H1 (cell line): Measurements from ENCODE around the gene RASGRP4.

Experiments
- CREB1 ChIP-seq: IDR thresholded peaks from 2 replicates; pipeline ENCODE4 v1.6.1; 2012; ENCODE audit warnings: inconsistent platforms
- EZH2 ChIP-seq: fragments of 200-600 bp; sonication (generic); IDR thresholded peaks from 2 replicates; pipeline ENCODE4 v1.7.1; 2012; ENCODE audit warnings: low read depth, mild to moderate bottlenecking, moderate library complexity, low read length, inconsistent platforms; ENCODE audit not compliant: severe bottlenecking
- GABPA ChIP-seq: IDR thresholded peaks from 2 replicates; pipeline ENCODE4 v1.6.1; 2011; ENCODE audit warnings: mild to moderate bottlenecking, low read length, moderate library complexity, borderline replicate concordance; ENCODE audit not compliant: insufficient read depth
- GTF2F1 ChIP-seq: IDR thresholded peaks from 2 replicates; pipeline ENCODE4 v1.6.1; 2012; ENCODE audit warnings: low read depth, low read length, improper control_type of control experiment, borderline replicate concordance
- KDM5A ChIP-seq: fragments of 200-600 bp; IDR thresholded peaks from 2 replicates; pipeline ENCODE4 v1.7.1; 2012; ENCODE audit warnings: mild to moderate bottlenecking, low read length, inconsistent platforms, mixed read lengths
- MAX ChIP-seq: IDR thresholded peaks from 2 replicates; pipeline ENCODE4 v1.6.1; 2012; ENCODE audit warnings: inconsistent platforms
- POLR2A ChIP-seq, 2 experiments: IDR thresholded peaks; 1 replicate in 1 of 2; 2 replicates in 1 of 2; pipeline ENCODE4 v1.6.1; 2011; ENCODE audit warnings: low read depth in 2 of 2, low read length in 2 of 2, mild to moderate bottlenecking in 2 of 2; ENCODE audit errors: control extremely low read depth in 1 of 2
- RAD21 ChIP-seq, 2 experiments: IDR thresholded peaks in 1 of 2; conservative IDR thresholded peaks in 1 of 2; 2 replicates each; pipeline ENCODE4 v1.6.1; 2011; ENCODE audit warnings: low read depth in 2 of 2, low read length in 2 of 2, improper control_type of control experiment in 1 of 2, inconsistent platforms in 1 of 2, mild to moderate bottlenecking in 1 of 2, moderate library complexity in 1 of 2
- RBBP5 ChIP-seq: IDR thresholded peaks from 2 replicates; pipeline ENCODE4 v1.7.1; 2012; ENCODE audit warnings: low read depth, mild to moderate bottlenecking, inconsistent platforms, low read length, moderate library complexity, borderline replicate concordance
- SAP30 ChIP-seq: fragments of 300-600 bp; sonication (generic); IDR thresholded peaks from 2 replicates; pipeline ENCODE4 v1.7.1; 2012; ENCODE audit warnings: low read length, moderate library complexity, mild to moderate bottlenecking, inconsistent platforms; ENCODE audit not compliant: insufficient read depth, insufficient replicate concordance
- ZNF274 ChIP-seq: IDR thresholded peaks from 2 replicates; pipeline ENCODE4 v1.7.0; 2012; ENCODE audit warnings: low read length, borderline replicate concordance; ENCODE audit errors: extremely low read depth
- TF ChIP-seq, protein P1 (sequence below), 3 experiments: IDR thresholded peaks; 1 replicate in 2 of 3; 2 replicates in 1 of 3; pipeline versions ENCODE4 v1.5.1 to v1.6.1; 2011; ENCODE audit warnings: low read length in 3 of 3, mild to moderate bottlenecking in 3 of 3, inconsistent platforms in 2 of 3, low read depth in 1 of 3, moderate library complexity in 1 of 3; ENCODE audit not compliant: insufficient read depth in 1 of 3; ENCODE audit errors: control extremely low read depth in 1 of 3

GRCh38 chr19:38433268-38433733, 7.3 kb upstream of the RASGRP4 start, which contains the start of gene RYR1:
- TF ChIP-seq, protein P1, sequence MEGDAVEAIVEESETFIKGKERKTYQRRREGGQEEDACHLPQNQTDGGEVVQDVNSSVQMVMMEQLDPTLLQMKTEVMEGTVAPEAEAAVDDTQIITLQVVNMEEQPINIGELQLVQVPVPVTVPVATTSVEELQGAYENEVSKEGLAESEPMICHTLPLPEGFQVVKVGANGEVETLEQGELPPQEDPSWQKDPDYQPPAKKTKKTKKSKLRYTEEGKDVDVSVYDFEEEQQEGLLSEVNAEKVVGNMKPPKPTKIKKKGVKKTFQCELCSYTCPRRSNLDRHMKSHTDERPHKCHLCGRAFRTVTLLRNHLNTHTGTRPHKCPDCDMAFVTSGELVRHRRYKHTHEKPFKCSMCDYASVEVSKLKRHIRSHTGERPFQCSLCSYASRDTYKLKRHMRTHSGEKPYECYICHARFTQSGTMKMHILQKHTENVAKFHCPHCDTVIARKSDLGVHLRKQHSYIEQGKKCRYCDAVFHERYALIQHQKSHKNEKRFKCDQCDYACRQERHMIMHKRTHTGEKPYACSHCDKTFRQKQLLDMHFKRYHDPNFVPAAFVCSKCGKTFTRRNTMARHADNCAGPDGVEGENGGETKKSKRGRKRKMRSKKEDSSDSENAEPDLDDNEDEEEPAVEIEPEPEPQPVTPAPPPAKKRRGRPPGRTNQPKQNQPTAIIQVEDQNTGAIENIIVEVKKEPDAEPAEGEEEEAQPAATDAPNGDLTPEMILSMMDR (IDR thresholded peaks at IDR 0.05; ENCODE audit: control extremely low read depth in 1 of 3, insufficient read depth in 1 of 3, low read depth in 1 of 3, low read length in 3 of 3), result no peak
- TF ChIP-seq SAP30 (no peak), GTF2F1 (no peak), MAX (peak; percentile 53; the same call in 1 of the 2 replicates), RAD21 (IDR thresholded peaks at IDR 0.05 in 1 of 2, conservative IDR thresholded peaks at IDR 0.05 in 1 of 2; ENCODE audit: low read depth in 2 of 2, low read length in 2 of 2) (no peak; a peak in 1 of 4 replicates), ZNF274 (no peak), RBBP5 (no peak), POLR2A (IDR thresholded peaks at IDR 0.05; ENCODE audit: control extremely low read depth in 1 of 2, low read depth in 2 of 2, low read length in 2 of 2) (peak in 1 of 2 experiments; percentile 64; a peak in 2 of 3 replicates), GABPA (no peak), CREB1 (0 out of 2 replicates have a peak, but pooled peaks have one; percentile 17), KDM5A (no peak), EZH2 (no peak)
